T-helper 2 cell treated with Interferon-gamma antibody and Interleukin-4, amounts not matched to agents 5 μg/mL and 100 μg/mL, for 36 hours (primary cell): Measurements from ENCODE around the gene LDLRAD4.

Source experiments
- DNase-seq: peaks from one replicate; pipeline ENCODE4 v3.0.0; 2021; ENCODE audit warnings: low spot score
- H3K27ac Mint-ChIP-seq: one replicate; pipeline ENCODE4 v1.8.0; 2021; ENCODE audit warnings: mild to moderate bottlenecking, mixed read lengths
- H3K27me3 Mint-ChIP-seq: one replicate; pipeline ENCODE4 v1.8.0; 2021; ENCODE audit warnings: low read depth, mixed read lengths
- H3K36me3 Mint-ChIP-seq: one replicate; pipeline ENCODE4 v1.8.0; 2021; ENCODE audit warnings: low read depth, mixed read lengths
- H3K4me1 Mint-ChIP-seq: one replicate; pipeline ENCODE4 v1.8.0; 2021; ENCODE audit warnings: low read depth, mixed read lengths
- H3K4me3 Mint-ChIP-seq: one replicate; pipeline ENCODE4 v1.8.0; 2022; ENCODE audit warnings: mild to moderate bottlenecking, moderate library complexity, mixed read lengths
- H3K9me3 Mint-ChIP-seq: one replicate; pipeline ENCODE4 v1.8.0; 2021; ENCODE audit warnings: mixed read lengths

Gene LDLRAD4

GRCh38 chr18:13612196-13612997 is 393.8 kb downstream of the LDLRAD4 start:
- DNase-seq, result peak; percentile 77
- peaks cover 9% of the 10 kb centered on the region for H3K36me3 Mint-ChIP-seq
- peak overlapping the region; percentile 84 for H3K4me3 Mint-ChIP-seq

GRCh38 chr18:13613099-13613498 is 394.5 kb downstream of the LDLRAD4 start:
- Mint-ChIP-seq H3K4me3 (peak overlapping the region; percentile 84), H3K27me3 (no peaks in the 10 kb centered on the region), H3K9me3 (no peaks in the 10 kb centered on the region), H3K36me3 (peaks cover 2% of the 10 kb centered on the region), H3K4me1 (peaks cover 79% of the 10 kb centered on the region), H3K27ac (peak overlapping the region; percentile 83)
- no peak for DNase-seq

More at GRCh38 chr18:13612196-13612997, 393.8 kb downstream of the LDLRAD4 start:
- peaks cover 81% of the 10 kb centered on the region for H3K4me1 Mint-ChIP-seq
- peak overlapping the region; percentile 83 for H3K27ac Mint-ChIP-seq
- H3K9me3 Mint-ChIP-seq, result peaks cover 5% of the 10 kb centered on the region
- H3K27me3 Mint-ChIP-seq, result no peaks in the 10 kb centered on the region

GRCh38 chr18:13613591-13614501 is 395.3 kb downstream of the LDLRAD4 start:
- Mint-ChIP-seq H3K36me3 (peaks cover 1% of the 10 kb centered on the region), H3K4me3 (peak overlapping the region; percentile 84), H3K27me3 (no peaks in the 10 kb centered on the region), H3K4me1 (peaks cover 72% of the 10 kb centered on the region), H3K9me3 (no peaks in the 10 kb centered on the region), H3K27ac (peak overlapping the region; percentile 93)
- no peak for DNase-seq

- no peaks in the 10 kb centered on the region for H3K36me3 Mint-ChIP-seq
- no peak for DNase-seq
- H3K4me3 Mint-ChIP-seq, result peak overlapping the region; percentile 84
- no peaks in the 10 kb centered on the region for H3K27me3 Mint-ChIP-seq
- H3K27ac Mint-ChIP-seq, result peak overlapping the region; percentile 93
- no peaks in the 10 kb centered on the region for H3K9me3 Mint-ChIP-seq
- H3K4me1 Mint-ChIP-seq, result peaks cover 65% of the 10 kb centered on the region
Measured at GRCh38 chr18:13614641-13615288, 396.2 kb downstream of the LDLRAD4 start.

- H3K27ac Mint-ChIP-seq, result peak overlapping the region; percentile 93
- H3K36me3 Mint-ChIP-seq, result no peaks in the 10 kb centered on the region
- peak overlapping the region; percentile 84 for H3K4me3 Mint-ChIP-seq
- no peaks in the 10 kb centered on the region for H3K9me3 Mint-ChIP-seq
- no peak for DNase-seq
- peaks cover 65% of the 10 kb centered on the region for H3K4me1 Mint-ChIP-seq
- no peaks in the 10 kb centered on the region for H3K27me3 Mint-ChIP-seq
Measured at GRCh38 chr18:13615432-13615861, 396.9 kb downstream of the LDLRAD4 start.

- H3K27me3 Mint-ChIP-seq, result no peaks in the 10 kb centered on the region
- peak overlapping the region; percentile 84 for H3K4me3 Mint-ChIP-seq
- peak overlapping the region; percentile 93 for H3K27ac Mint-ChIP-seq
- H3K36me3 Mint-ChIP-seq, result no peaks in the 10 kb centered on the region
- H3K4me1 Mint-ChIP-seq, result peaks cover 62% of the 10 kb centered on the region
- DNase-seq, result no peak
- no peaks in the 10 kb centered on the region for H3K9me3 Mint-ChIP-seq
Measured at GRCh38 chr18:13616041-13616440, 397.5 kb downstream of the LDLRAD4 start.

- DNase-seq, result no peak
- Mint-ChIP-seq H3K4me1 (peaks cover 57% of the 10 kb centered on the region), H3K27me3 (no peaks in the 10 kb centered on the region), H3K27ac (peak overlapping the region; percentile 93), H3K9me3 (no peaks in the 10 kb centered on the region), H3K4me3 (peak overlapping the region; percentile 84), H3K36me3 (peaks cover 3% of the 10 kb centered on the region)
Measured at GRCh38 chr18:13616525-13617035, 398.0 kb downstream of the LDLRAD4 start.

- no peak for DNase-seq
- H3K27me3 Mint-ChIP-seq, result no peaks in the 10 kb centered on the region
- no peaks in the 10 kb centered on the region for H3K9me3 Mint-ChIP-seq
- no peak overlapping the region for H3K27ac Mint-ChIP-seq
- H3K36me3 Mint-ChIP-seq, result peaks cover 4% of the 10 kb centered on the region
- H3K4me1 Mint-ChIP-seq, result peaks cover 46% of the 10 kb centered on the region
- no peak overlapping the region for H3K4me3 Mint-ChIP-seq
Measured at GRCh38 chr18:13617826-13618515, 399.4 kb downstream of the LDLRAD4 start.

- H3K9me3 Mint-ChIP-seq, result no peaks in the 10 kb centered on the region
- H3K27me3 Mint-ChIP-seq, result no peaks in the 10 kb centered on the region
- no peak overlapping the region for H3K4me3 Mint-ChIP-seq
- peaks cover 36% of the 10 kb centered on the region for H3K4me1 Mint-ChIP-seq
- H3K36me3 Mint-ChIP-seq, result peaks cover 4% of the 10 kb centered on the region
- H3K27ac Mint-ChIP-seq, result no peak overlapping the region
- DNase-seq, result no peak
Measured at GRCh38 chr18:13618760-13619438, 400.3 kb downstream of the LDLRAD4 start.

GRCh38 chr18:13619505-13620205 is 401.1 kb downstream of the LDLRAD4 start:
- Mint-ChIP-seq H3K9me3 (no peaks in the 10 kb centered on the region), H3K27me3 (no peaks in the 10 kb centered on the region), H3K36me3 (peaks cover 4% of the 10 kb centered on the region), H3K4me3 (no peak overlapping the region), H3K4me1 (peaks cover 30% of the 10 kb centered on the region), H3K27ac (no peak overlapping the region)
- no peak for DNase-seq

- no peaks in the 10 kb centered on the region for H3K27me3 Mint-ChIP-seq
- peaks cover 27% of the 10 kb centered on the region for H3K4me1 Mint-ChIP-seq
- H3K4me3 Mint-ChIP-seq, result no peak overlapping the region
- H3K9me3 Mint-ChIP-seq, result no peaks in the 10 kb centered on the region
- peaks cover 4% of the 10 kb centered on the region for H3K36me3 Mint-ChIP-seq
- no peak overlapping the region for H3K27ac Mint-ChIP-seq
- DNase-seq, result no peak
Measured at GRCh38 chr18:13620206-13620672, 401.7 kb downstream of the LDLRAD4 start.

- DNase-seq, result no peak
- Mint-ChIP-seq H3K4me3 (no peak overlapping the region), H3K27me3 (no peaks in the 10 kb centered on the region), H3K27ac (no peak overlapping the region), H3K36me3 (peaks cover 4% of the 10 kb centered on the region), H3K4me1 (peaks cover 21% of the 10 kb centered on the region), H3K9me3 (no peaks in the 10 kb centered on the region)
Measured at GRCh38 chr18:13620818-13621445, 402.4 kb downstream of the LDLRAD4 start.
